Chondrocyte (in vitro differentiated cells): Measurements from ENCODE around the gene MRTFB. TPM values are rescaled to one million over a fixed set of nuclear protein-coding genes. Genes with fewer than 3 reads are reported as not detected.

Experiments used
- DNase-seq: peaks from one replicate; pipeline ENCODE4 v3.0.0; 2021; ENCODE audit warnings: mixed read lengths, low spot score
- H3K27ac Mint-ChIP-seq: one replicate; pipeline ENCODE4 v1.8.0; 2021; ENCODE audit warnings: mild to moderate bottlenecking, moderate library complexity, mixed read lengths; ENCODE audit not compliant: unreplicated experiment
- H3K27me3 Mint-ChIP-seq: 2 replicates; pipeline ENCODE4 v1.8.0; 2021; ENCODE audit warnings: low read depth, mixed read lengths
- H3K36me3 Mint-ChIP-seq: 2 replicates; pipeline ENCODE4 v1.8.0; 2021; ENCODE audit warnings: low read depth, mixed read lengths
- H3K4me1 Mint-ChIP-seq: 2 replicates; pipeline ENCODE4 v1.8.0; 2021; ENCODE audit warnings: low read depth, mild to moderate bottlenecking, mixed read lengths
- H3K4me3 Mint-ChIP-seq: one replicate; pipeline ENCODE4 v1.8.0; 2021; ENCODE audit warnings: mild to moderate bottlenecking, moderate library complexity, mixed read lengths; ENCODE audit not compliant: unreplicated experiment
- H3K9me3 Mint-ChIP-seq: 2 replicates; pipeline ENCODE4 v1.8.0; 2021; ENCODE audit warnings: low read depth, mixed read lengths
- total RNA-seq: library from RNA; stranded (reverse); gene quantifications from 3 replicates; pipeline ENCODE4 v1.2.1, GENCODE V29; 2021
- TF ChIP-seq, protein P1 (sequence below): fragments of 200-600 bp; sonication (generic); IDR thresholded peaks from 2 replicates; pipeline ENCODE4 v1.5.0; 2021; ENCODE audit warnings: antibody characterized with exemption, mild to moderate bottlenecking, moderate library complexity

Gene MRTFB
- total RNA-seq, 1 donor from 2014 or later: 32.2 TPM

GRCh38 chr16:14199624-14200023, 128.5 kb downstream of the MRTFB start:
- no peak for DNase-seq
- H3K4me3 Mint-ChIP-seq: no peak overlapping the region

GRCh38 chr16:14202095-14202494, 131.0 kb downstream of the MRTFB start:
- H3K4me1 Mint-ChIP-seq: peaks cover 24% of the 10 kb centered on the region
- no peaks in the 10 kb centered on the region for H3K9me3 Mint-ChIP-seq
- H3K27ac Mint-ChIP-seq: no peak overlapping the region
- DNase-seq: no peak
- H3K27me3 Mint-ChIP-seq: no peaks in the 10 kb centered on the region
- TF ChIP-seq, protein P1, sequence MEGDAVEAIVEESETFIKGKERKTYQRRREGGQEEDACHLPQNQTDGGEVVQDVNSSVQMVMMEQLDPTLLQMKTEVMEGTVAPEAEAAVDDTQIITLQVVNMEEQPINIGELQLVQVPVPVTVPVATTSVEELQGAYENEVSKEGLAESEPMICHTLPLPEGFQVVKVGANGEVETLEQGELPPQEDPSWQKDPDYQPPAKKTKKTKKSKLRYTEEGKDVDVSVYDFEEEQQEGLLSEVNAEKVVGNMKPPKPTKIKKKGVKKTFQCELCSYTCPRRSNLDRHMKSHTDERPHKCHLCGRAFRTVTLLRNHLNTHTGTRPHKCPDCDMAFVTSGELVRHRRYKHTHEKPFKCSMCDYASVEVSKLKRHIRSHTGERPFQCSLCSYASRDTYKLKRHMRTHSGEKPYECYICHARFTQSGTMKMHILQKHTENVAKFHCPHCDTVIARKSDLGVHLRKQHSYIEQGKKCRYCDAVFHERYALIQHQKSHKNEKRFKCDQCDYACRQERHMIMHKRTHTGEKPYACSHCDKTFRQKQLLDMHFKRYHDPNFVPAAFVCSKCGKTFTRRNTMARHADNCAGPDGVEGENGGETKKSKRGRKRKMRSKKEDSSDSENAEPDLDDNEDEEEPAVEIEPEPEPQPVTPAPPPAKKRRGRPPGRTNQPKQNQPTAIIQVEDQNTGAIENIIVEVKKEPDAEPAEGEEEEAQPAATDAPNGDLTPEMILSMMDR: no peak
- H3K4me3 Mint-ChIP-seq: no peak overlapping the region
- H3K36me3 Mint-ChIP-seq: peaks cover 5% of the 10 kb centered on the region

More at GRCh38 chr16:14199624-14200023, 128.5 kb downstream of the MRTFB start:
- no peaks in the 10 kb centered on the region for H3K27me3 Mint-ChIP-seq
- no peaks in the 10 kb centered on the region for H3K9me3 Mint-ChIP-seq
- peaks cover 5% of the 10 kb centered on the region for H3K36me3 Mint-ChIP-seq
- TF ChIP-seq, protein P1: no peak
- peaks cover 39% of the 10 kb centered on the region for H3K4me1 Mint-ChIP-seq
- H3K27ac Mint-ChIP-seq: no peak overlapping the region

DNA sequence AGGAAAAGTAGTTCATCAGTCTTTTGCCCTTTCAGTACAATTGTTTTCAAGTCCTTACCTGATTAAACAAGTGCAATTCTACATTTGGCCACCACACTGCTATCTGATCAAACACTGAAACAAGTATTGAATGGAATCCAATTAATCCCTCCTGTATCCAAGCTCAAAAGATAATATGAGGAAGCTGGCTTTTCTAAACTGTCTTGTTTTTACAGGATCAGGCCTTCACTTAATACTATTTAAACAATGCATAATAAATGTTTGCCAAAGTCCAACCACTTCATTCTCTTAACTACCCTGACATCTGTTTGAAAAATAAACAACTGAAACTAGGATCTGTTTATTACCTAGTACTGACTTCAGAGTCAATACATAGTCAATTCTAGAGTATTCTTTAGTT, 131.6 kb downstream of the MRTFB start:
- Mint-ChIP-seq H3K4me3 (no peak overlapping the region), H3K27me3 (no peaks in the 10 kb centered on the region), H3K4me1 (peaks cover 21% of the 10 kb centered on the region), H3K36me3 (peaks cover 5% of the 10 kb centered on the region), H3K9me3 (no peaks in the 10 kb centered on the region), H3K27ac (no peak overlapping the region)
- TF ChIP-seq, protein P1: peak; percentile 46
- DNase-seq: no peak

DNA sequence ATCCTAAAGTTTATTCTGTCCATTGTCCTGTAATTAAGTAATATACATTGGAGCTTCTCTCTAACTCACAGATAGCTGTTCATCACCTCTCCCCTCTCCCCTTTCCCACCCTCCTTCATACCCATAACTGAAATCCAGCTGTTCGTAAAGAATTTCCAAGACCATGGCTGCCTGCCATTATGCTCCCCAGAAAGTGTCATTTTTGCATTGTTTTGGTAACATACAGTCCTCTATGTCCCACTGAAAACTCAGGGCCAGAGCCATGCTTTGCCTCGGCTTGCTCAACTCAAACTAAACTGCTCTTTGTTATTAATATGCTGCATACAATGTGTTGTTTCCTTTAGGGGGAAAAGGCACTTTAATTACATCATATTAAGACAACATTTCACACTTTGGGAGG, 132.0 kb downstream of the MRTFB start:
- no peak for DNase-seq
- Mint-ChIP-seq H3K27me3 (no peaks in the 10 kb centered on the region), H3K36me3 (peaks cover 5% of the 10 kb centered on the region), H3K4me1 (peaks cover 21% of the 10 kb centered on the region), H3K27ac (no peak overlapping the region), H3K4me3 (no peak overlapping the region), H3K9me3 (no peaks in the 10 kb centered on the region)
- TF ChIP-seq, protein P1: no peak

GRCh38 chr16:14205666-14206065, 134.5 kb downstream of the MRTFB start:
- H3K27ac Mint-ChIP-seq: no peak overlapping the region
- H3K4me1 Mint-ChIP-seq: peaks cover 11% of the 10 kb centered on the region
- H3K9me3 Mint-ChIP-seq: no peaks in the 10 kb centered on the region
- H3K27me3 Mint-ChIP-seq: no peaks in the 10 kb centered on the region
- DNase-seq: no peak
- H3K4me3 Mint-ChIP-seq: no peak overlapping the region
- peaks cover 2% of the 10 kb centered on the region for H3K36me3 Mint-ChIP-seq
- TF ChIP-seq, protein P1: no peak
